ENCODE results near the gene TOR4A. TPM values are rescaled to one million over a fixed set of nuclear protein-coding genes. Genes with fewer than 3 reads are reported as not detected.

The TOR4A gene
- total and polyA plus RNA-seq, 9 of the 15 experiments (the other 6 are each of a cell fraction or from before 2014, with no cell fraction given), result 3.9 to 49.2 (median 8.8) TPM

GRCh38 chr9:137236238-137236935 lies 41.1 kb upstream of the TOR4A start (continued):
- no peak for TF ChIP-seq E2F8 (IDR thresholded peaks at IDR 0.05; ENCODE audit: low read depth, partially characterized antibody)
- peak; percentile 82 for TF ChIP-seq EGR1 (conservative IDR thresholded peaks at IDR 0.05)
- no peak for TF ChIP-seq TEAD2 (tag; IDR thresholded peaks at IDR 0.05)
- TF ChIP-seq U2AF1 (optimal IDR thresholded peaks at IDR 0.05; ENCODE audit: low read depth, low read length), result no peak
- TF ChIP-seq BRCA1 (IDR thresholded peaks at IDR 0.05), result no peak
- no peak for TF ChIP-seq BRCA1 (CRISPR knock-in tag; IDR thresholded peaks at IDR 0.05)
- no peak for TF ChIP-seq ZNF384 (IDR thresholded peaks at IDR 0.05; ENCODE audit: low read depth, low read length)
- TF ChIP-seq ARID1B (IDR thresholded peaks at IDR 0.05), result peak; percentile 85
- no peak for TF ChIP-seq HMBOX1 (IDR thresholded peaks at IDR 0.05)
- TF ChIP-seq SPI1 (IDR thresholded peaks at IDR 0.05; ENCODE audit: borderline replicate concordance, low read depth, low read length), result no peak
- no peak for TF ChIP-seq GTF2F1 (IDR thresholded peaks at IDR 0.05; ENCODE audit: low read depth, low read length)
- no peak for TF ChIP-seq BACH1 (tag; IDR thresholded peaks at IDR 0.05)
- peak; percentile 68; the same call in 1 of the 2 replicates for TF ChIP-seq TARDBP (IDR thresholded peaks at IDR 0.05)
- TF ChIP-seq ZFPM2 (CRISPR knock-in tag; IDR thresholded peaks at IDR 0.05), result no peak
- TF ChIP-seq NEUROD1 (IDR thresholded peaks at IDR 0.05; ENCODE audit: borderline replicate concordance, low read depth, low read length, partially characterized antibody), result peak; percentile 49
- no peak for TF ChIP-seq ZNF217 (CRISPR knock-in tag; IDR thresholded peaks at IDR 0.05)
- peak; percentile 97 to 99 for TF ChIP-seq MAZ (CRISPR knock-in tag; conservative IDR thresholded peaks at IDR 0.05 in 1 of 2, IDR thresholded peaks at IDR 0.05 in 1 of 2)
- TF ChIP-seq ETV5 (CRISPR knock-in tag; IDR thresholded peaks at IDR 0.05; ENCODE audit: low read depth), result peak; percentile 92
- TF ChIP-seq SIX5 (IDR thresholded peaks at IDR 0.05; ENCODE audit: borderline replicate concordance in 1 of 2, insufficient read depth in 1 of 2, low read depth in 1 of 2, low read length in 2 of 2), result no peak
- TF ChIP-seq KDM1A (IDR thresholded peaks at IDR 0.05), result no peak
- TF ChIP-seq, protein P1, sequence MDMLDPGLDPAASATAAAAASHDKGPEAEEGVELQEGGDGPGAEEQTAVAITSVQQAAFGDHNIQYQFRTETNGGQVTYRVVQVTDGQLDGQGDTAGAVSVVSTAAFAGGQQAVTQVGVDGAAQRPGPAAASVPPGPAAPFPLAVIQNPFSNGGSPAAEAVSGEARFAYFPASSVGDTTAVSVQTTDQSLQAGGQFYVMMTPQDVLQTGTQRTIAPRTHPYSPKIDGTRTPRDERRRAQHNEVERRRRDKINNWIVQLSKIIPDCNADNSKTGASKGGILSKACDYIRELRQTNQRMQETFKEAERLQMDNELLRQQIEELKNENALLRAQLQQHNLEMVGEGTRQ (CRISPR knock-in tag; IDR thresholded peaks at IDR 0.05), result peak; percentile 52; the same call in 1 of the 2 replicates
- TF ChIP-seq, protein P2, sequence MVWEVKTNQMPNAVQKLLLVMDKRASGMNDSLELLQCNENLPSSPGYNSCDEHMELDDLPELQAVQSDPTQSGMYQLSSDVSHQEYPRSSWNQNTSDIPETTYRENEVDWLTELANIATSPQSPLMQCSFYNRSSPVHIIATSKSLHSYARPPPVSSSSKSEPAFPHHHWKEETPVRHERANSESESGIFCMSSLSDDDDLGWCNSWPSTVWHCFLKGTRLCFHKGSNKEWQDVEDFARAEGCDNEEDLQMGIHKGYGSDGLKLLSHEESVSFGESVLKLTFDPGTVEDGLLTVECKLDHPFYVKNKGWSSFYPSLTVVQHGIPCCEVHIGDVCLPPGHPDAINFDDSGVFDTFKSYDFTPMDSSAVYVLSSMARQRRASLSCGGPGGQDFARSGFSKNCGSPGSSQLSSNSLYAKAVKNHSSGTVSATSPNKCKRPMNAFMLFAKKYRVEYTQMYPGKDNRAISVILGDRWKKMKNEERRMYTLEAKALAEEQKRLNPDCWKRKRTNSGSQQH (CRISPR knock-in tag; IDR thresholded peaks at IDR 0.05), result no peak
- no peak for TF ChIP-seq ZNF316 (IDR thresholded peaks at IDR 0.05)
- peak; percentile 73; the same call in 1 of the 2 replicates for TF ChIP-seq RNF2 (IDR thresholded peaks at IDR 0.05)
- peak; percentile 39; the same call in 1 of the 2 replicates for TF ChIP-seq CBX1 (IDR thresholded peaks at IDR 0.05; ENCODE audit: low read depth)
